ENCODE results near the gene AREL1.

The AREL1 gene

DNA sequence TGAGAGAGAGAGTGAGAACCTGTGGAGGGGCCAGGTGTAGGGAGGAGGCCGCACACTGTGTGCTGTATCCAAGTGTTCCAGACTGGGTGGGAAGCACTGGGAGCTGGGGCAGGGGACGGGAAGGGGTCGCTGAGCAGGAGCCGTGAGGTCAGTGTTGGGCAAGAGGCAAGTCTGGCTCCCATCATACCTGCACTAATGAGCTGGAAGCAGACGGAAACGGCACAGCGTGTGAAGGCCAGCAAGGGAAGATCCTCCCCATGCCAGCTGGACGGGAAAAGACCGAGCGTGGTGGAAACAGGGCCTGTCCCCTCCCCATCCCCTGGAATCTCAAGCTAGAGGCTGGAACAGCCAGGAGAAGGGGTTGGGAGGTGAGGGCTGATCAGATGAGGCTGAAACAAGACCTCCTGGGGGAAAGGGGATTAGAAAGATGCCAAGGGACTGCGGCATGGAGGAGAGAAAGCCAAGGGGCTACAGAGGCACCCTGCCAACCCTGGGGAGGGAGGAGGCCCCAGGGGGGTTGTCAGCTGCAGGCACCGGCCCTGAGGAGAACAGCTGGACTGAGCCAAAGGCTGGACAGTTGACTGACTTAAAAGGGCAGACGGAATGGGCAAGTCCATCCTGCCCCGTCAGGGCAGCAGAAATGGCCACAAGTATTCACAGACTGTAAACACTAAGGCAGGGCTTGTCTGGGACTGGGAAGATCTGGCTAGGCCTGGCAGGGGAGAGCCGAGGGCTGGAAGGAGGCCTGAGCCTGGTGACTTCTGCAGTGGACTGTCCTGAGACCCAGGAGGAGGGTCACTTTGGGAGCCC is 81.8 kb downstream of the AREL1 start:
- DNase-seq = no peak

DNA sequence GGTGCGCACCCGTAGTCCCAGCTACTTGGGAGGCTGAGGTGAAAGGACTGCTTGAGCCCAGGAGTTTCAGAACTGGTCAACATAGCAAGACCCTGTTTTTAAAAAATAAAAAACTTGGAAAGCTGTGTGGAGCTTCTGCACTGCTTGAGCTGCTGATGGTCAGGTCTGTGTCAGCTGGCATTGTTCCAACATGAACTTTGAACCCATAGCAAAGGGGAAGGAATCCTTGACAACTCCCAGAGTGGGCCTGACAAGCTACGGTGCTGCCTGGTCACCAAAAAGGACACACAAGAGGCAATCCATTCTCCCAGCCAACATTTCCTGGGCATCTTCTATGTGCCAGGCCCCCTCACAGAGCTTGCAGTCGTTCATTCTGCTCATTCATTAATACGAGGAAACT is 84.5 kb downstream of the AREL1 start:
- no peak for DNase-seq

DNA sequence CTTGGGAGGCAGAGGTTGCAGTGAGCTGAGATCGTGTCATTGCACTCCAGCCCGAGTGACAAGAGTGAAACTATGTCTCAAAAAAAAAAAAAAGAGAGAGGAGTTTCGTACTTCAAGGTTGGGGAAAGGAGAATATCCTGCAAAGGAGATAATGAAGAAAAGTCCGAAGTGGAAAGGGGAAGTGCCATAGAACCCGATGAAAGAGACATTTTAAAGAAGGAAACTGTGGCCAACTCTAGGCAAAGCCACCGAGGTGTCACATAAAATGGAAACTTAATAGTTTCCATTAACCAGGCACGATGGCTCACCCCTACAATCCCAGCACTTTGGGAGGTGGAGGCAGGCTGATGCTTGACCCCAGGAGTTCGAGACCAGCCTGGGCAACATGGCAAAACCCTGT is 85.8 kb downstream of the AREL1 start:
- DNase-seq = no peak

GRCh38 chr14:74622257-74622656 is 90.6 kb downstream of the AREL1 start:
- DNase-seq = no peak

DNA sequence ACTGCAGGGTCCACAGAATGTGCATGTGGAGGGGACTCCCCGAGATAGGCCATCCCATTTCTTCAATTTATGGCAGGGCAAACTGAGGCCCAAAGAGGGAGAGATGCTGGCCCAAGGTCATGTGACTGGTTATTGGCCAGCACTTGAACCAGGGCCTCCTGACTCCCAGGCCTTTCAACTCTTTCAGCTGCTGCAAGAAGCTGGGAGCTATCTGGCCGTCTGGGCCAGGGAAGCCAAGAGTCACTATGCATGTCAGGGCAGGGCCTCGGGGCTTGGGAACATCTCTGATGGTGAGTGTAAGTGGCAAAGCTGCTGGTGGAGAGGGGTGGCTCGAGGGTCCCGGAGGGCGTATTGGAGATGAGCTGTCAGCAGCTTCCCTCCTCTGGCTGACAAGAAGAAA is 91.3 kb downstream of the AREL1 start:
- no peak for DNase-seq

GRCh38 chr14:74620923-74621322 is 92.0 kb downstream of the AREL1 start:
- no peak for DNase-seq

DNA sequence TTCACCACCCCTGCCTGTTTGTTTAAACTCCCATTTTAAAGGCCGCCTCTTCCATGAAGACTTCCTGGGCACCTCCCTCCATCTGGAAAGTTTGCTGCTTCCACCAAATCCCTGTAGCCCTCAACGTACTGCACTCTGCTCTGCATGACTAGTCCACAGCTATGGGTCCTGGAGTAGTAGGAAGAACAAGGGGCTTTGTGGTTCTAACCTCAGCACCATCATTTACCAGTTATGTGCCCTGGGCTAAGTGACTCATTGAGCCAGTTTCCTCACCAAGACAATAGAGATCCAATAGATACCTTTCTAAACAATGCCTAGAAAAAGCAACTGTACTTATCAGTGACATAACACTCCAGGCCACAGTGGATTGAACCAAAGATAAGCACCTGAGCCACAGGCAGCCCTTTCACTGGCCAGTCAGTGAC is 92.4 kb downstream of the AREL1 start:
- DNase-seq = peak; percentile 48 to 61

GRCh38 chr14:74619672-74620131 is 93.2 kb downstream of the AREL1 start:
- DNase-seq = no peak

- peak; percentile 74 to 79 for DNase-seq
These were observed 94.6 kb downstream of the AREL1 start for GRCh38 chr14:74618078-74618952.

- DNase-seq = no peak
These were observed 95.7 kb downstream of the AREL1 start for GRCh38 chr14:74616996-74617700.

GRCh38 chr14:74616507-74616906 is 96.4 kb downstream of the AREL1 start:
- DNase-seq = peak; percentile 55 to 59

DNA sequence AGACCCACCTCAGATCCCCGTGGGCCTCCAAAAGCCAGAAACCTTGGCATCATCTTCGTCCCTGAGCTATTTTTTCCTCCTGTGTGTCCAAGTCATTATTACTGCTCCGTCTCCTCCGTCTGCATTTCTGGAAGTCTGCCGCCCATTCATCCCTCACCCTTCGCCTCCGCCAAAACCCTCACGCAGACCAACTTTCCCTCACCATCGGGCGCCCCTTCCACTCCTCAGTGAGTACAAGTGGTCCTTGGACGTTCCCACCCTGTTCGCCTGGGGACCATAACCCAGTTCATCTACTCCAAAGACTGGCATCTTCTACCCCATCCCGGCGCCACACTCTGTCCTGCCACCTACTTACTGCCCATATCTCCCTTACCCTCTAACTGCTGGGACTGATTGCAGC is 97.1 kb downstream of the AREL1 start:
- no peak for DNase-seq

DNA sequence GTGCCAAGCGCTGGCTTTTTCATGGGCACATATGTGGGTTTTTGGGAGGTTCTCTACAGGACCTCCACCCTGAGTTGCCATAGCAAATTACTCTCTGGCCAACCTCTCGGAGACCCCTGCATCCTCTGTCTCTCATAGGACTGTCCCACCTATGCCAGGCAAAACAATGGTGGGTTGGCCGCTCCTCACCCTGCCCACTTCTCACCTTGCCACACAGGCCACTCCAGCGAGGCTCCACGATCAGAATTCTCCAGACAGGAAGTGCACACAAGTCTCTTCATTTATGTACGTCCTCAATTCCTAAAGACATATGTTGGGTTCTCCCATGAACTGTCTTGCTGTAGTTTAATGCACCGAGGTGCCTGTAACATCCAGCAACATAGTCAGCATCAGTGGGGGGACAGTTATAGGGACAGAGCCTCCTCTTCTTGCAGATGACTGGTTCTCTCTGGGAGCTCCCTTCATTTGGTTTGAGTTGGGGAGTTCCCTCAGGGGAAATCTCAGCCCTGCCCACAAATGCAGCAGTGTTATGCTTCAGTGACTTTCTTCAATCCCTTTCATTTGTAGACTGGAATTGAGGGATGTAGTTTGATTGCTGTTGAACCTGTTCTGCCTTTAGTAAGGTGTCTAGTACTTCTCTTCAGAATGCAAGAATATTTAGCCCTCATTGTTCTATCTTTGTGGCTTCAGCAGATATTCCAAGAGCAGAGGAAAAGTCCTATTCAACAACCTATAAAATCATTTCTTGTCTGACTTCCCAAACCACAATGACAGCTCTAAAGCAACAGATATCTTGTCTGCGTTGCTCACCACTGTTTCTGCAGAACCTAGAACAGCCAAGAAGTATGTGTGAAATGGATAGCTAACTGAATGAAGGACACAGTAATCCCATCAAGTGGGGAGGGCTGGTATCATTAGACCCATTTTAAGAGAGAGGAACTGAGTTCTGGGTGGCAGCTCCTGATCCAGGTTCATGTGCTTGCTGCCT is 98.1 kb downstream of the AREL1 start:
- no peak for DNase-seq

DNA sequence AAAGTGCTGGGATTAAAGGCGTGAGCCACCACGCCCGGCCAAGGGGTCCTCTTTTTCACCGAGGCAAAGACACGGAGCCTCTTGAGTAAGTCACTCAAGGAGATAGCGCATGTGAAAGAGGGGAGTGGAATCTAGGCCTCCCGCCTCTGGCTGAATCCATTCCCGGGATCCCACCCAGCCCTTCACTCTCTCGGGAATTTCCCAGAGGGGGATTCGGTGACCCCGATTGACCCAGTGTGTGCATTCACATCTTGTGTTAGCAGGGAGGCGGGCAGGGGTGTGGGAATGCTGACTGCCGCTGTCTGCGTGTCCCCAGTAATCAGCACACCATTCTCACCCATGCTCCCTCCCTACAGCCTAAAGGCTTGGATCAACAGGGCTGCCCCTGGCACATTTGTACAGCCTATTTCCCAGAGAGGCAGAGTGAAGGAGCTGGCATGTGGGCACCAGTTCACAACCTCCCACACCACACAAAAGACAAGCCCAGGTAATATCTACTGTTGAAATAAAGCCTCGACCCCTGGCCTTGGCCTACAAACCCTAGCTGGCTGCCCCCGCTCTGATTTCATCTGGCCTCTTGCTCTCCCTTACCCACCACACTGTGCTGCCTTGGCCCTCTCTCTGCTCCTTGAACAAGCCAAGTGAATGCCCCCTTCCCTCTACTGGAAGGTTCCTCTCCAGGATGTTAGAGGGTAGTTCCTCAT is 99.5 kb downstream of the AREL1 start:
- no peak for DNase-seq

GRCh38 chr14:74612350-74613021 is 100.4 kb downstream of the AREL1 start:
- DNase-seq = peak; percentile 81 to 88

GRCh38 chr14:74611650-74612349 is 101.1 kb downstream of the AREL1 start, which contains the start of gene LTBP2:
Gene LTBP2 (minus strand): TSS chr14:74612237. CDS start chr14:74611944, 293 bp downstream.
- peak in 1 of 2 experiments; percentile 44 for DNase-seq
